OCI-LY3 (cell line): ENCODE results near the gene MYLK4.

Experiments
- H2AFZ ChIP-seq: fragments of 200-600, 300-600 bp; shearing (Covaris generic); 2 replicates; pipeline ENCODE4 v1.6.0; 2014; ENCODE audit warnings: antibody characterized with exemption, low read depth, low read length
- H3K27ac ChIP-seq: fragments of 200-600, 300-600 bp; sonication (generic); 2 replicates; pipeline ENCODE4 v1.5.1; 2014; ENCODE audit warnings: mild to moderate bottlenecking, low read length, moderate library complexity, mixed read lengths
- H3K27me3 ChIP-seq: fragments of 200-600, 300-600 bp; sonication (generic); 2 replicates; pipeline ENCODE4 v1.6.1; 2014; ENCODE audit warnings: low read depth, low read length, mixed read lengths
- H3K36me3 ChIP-seq: fragments of 200-600, 300-600 bp; sonication (generic); replicated peaks from 2 replicates; pipeline ENCODE3; 2014; ENCODE audit warnings: low read depth, low read length, mixed read lengths
- H3K4me1 ChIP-seq: fragments of 300-600, 200-600 bp; sonication (generic); 2 replicates; pipeline ENCODE4 v1.6.1; 2014; ENCODE audit warnings: low read length, mixed read lengths
- H3K4me2 ChIP-seq: fragments of 200-600, 300-600 bp; sonication (generic); 2 replicates; pipeline ENCODE4 v1.6.1; 2014; ENCODE audit warnings: low read length, mixed read lengths
- H3K4me3 ChIP-seq: fragments of 300-600, 200-600 bp; sonication (generic); 2 replicates; pipeline ENCODE4 v1.5.1; 2014; ENCODE audit warnings: antibody characterized with exemption, mild to moderate bottlenecking, low read length, moderate library complexity
- H3K79me2 ChIP-seq: fragments of 300-600, 200-600 bp; shearing (Covaris generic); 2 replicates; pipeline ENCODE4 v1.6.1; 2014; ENCODE audit warnings: mild to moderate bottlenecking, low read length, mixed read lengths
- H3K9ac ChIP-seq: fragments of 300-600, 200-600 bp; shearing (Covaris generic); 2 replicates; pipeline ENCODE4 v1.6.0; 2014; ENCODE audit warnings: mild to moderate bottlenecking, low read length, moderate library complexity
- H3K9me3 ChIP-seq: fragments of 200-600, 300-600 bp; shearing (Covaris generic); 2 replicates; pipeline ENCODE4 v1.6.1; 2014; ENCODE audit warnings: low read length, mixed read lengths; ENCODE audit not compliant: insufficient read depth
- H4K20me1 ChIP-seq: fragments of 200-600, 300-600 bp; sonication (generic); 2 replicates; pipeline ENCODE4 v1.6.1; 2016; ENCODE audit warnings: low read length, mixed read lengths; ENCODE audit not compliant: insufficient read depth
- EZH2phosphoT487 ChIP-seq: fragments of 200-600 bp; shearing (Covaris generic); IDR thresholded peaks from 2 replicates; pipeline ENCODE4 v1.6.1; 2018; ENCODE audit warnings: antibody characterized with exemption, mixed run types, low read depth
- TF ChIP-seq, protein P1 (sequence below): fragments of 200-600, 300-600 bp; sonication (generic); IDR thresholded peaks from 2 replicates; pipeline ENCODE4 v1.5.1; 2014; ENCODE audit warnings: antibody characterized with exemption, low read length, low read depth

MYLK4 gene

DNA sequence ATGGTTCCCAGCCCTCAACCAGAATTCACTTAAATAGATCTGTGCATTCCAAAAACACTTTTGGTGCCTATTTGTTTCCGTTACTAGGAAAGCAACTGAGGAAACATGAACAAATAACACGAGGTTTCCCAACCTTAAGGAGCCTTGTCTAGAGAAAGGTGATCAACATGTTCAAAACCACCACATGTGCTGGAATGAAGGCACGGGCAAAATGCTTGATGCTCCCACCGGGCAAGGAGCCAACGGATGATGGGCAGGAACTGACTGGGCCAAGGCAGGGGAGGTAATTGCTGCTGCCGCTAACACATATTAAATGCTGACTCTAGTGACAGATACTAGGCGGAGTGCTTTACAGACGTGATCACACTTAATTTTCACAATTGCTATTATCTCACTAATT is 2.5 kb downstream of the MYLK4 start:
- no peak overlapping the region for H3K4me3 ChIP-seq
- H2AFZ ChIP-seq: no peak overlapping the region
- H4K20me1 ChIP-seq: no peaks in the 10 kb centered on the region
- H3K36me3 ChIP-seq: no peaks in the 10 kb centered on the region
- no peak for TF ChIP-seq EZH2phosphoT487
- TF ChIP-seq, protein P1, sequence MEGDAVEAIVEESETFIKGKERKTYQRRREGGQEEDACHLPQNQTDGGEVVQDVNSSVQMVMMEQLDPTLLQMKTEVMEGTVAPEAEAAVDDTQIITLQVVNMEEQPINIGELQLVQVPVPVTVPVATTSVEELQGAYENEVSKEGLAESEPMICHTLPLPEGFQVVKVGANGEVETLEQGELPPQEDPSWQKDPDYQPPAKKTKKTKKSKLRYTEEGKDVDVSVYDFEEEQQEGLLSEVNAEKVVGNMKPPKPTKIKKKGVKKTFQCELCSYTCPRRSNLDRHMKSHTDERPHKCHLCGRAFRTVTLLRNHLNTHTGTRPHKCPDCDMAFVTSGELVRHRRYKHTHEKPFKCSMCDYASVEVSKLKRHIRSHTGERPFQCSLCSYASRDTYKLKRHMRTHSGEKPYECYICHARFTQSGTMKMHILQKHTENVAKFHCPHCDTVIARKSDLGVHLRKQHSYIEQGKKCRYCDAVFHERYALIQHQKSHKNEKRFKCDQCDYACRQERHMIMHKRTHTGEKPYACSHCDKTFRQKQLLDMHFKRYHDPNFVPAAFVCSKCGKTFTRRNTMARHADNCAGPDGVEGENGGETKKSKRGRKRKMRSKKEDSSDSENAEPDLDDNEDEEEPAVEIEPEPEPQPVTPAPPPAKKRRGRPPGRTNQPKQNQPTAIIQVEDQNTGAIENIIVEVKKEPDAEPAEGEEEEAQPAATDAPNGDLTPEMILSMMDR: no peak
- H3K9ac ChIP-seq: no peak overlapping the region
- no peak overlapping the region for H3K27ac ChIP-seq
- peaks cover 18% of the 10 kb centered on the region; the same call in 1 of the 2 replicates for H3K27me3 ChIP-seq
- no peaks in the 10 kb centered on the region for H3K79me2 ChIP-seq
- peaks cover 8% of the 10 kb centered on the region; the same call in 1 of the 2 replicates for H3K4me1 ChIP-seq
- no peak overlapping the region for H3K4me2 ChIP-seq
- no peaks in the 10 kb centered on the region for H3K9me3 ChIP-seq

DNA sequence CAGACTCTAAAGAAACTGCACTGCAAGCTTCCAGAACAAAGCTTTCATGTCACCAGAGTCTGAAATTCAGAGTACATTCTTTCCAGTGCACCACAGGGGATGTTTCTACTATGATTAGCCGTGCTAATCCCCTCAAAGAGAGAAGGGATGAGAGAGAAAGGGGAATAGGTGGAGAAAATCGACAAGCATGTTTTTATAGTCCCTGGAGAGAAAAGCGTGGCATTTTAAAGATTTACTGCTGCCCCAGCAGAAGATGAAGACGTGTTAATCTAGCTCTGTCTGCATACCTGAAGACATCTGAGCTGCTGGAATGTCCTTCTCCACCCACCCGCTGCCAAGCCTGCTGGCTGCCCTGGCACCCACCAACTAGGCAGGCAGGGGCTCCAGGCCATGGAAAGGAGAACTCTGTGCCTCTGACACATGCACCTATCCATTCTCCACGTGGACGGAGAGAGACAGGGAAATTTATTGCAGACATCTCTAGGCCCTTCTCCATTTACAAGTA is 4.1 kb downstream of the MYLK4 start:
- no peaks in the 10 kb centered on the region for H4K20me1 ChIP-seq
- no peak overlapping the region for H3K4me3 ChIP-seq
- no peak overlapping the region for H3K27ac ChIP-seq

DNA sequence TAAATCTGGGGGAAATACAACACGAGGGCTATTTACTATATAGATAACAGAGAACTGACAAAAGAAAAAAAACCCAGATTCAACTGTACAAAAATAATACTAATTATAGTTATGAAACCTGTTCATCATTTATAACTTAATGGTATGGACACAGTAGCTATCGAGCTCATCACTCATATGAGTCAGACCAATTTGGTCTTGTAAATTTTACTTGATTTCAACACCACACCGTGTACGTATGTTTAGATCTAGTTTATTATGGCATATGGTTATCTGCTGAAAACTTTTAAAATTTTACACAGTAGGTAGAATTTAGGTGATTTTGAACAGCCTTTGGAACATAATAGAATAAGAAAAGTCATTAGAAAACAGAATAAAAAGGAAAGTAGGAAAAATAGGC is 5.5 kb downstream of the MYLK4 start:
- H4K20me1 ChIP-seq: no peaks in the 10 kb centered on the region
- no peak overlapping the region for H2AFZ ChIP-seq
- H3K27me3 ChIP-seq: 0 out of 2 replicates have a peak, but pooled peaks cover 3% of the 10 kb centered on the region
- no peak overlapping the region for H3K9ac ChIP-seq
- H3K4me2 ChIP-seq: no peak overlapping the region
- H3K79me2 ChIP-seq: no peaks in the 10 kb centered on the region
- H3K9me3 ChIP-seq: no peaks in the 10 kb centered on the region
- no peak overlapping the region for H3K4me3 ChIP-seq
- no peaks in the 10 kb centered on the region for H3K36me3 ChIP-seq
- no peak overlapping the region for H3K27ac ChIP-seq
- H3K4me1 ChIP-seq: peaks cover 6% of the 10 kb centered on the region; the same call in 1 of the 2 replicates
- no peak for TF ChIP-seq EZH2phosphoT487
- TF ChIP-seq, protein P1: no peak

More for the DNA sequence above, 4.1 kb downstream of the MYLK4 start:
- TF ChIP-seq EZH2phosphoT487: no peak
- TF ChIP-seq, protein P1: no peak
- Histone ChIP-seq H3K4me2 (no peak overlapping the region), H3K36me3 (no peaks in the 10 kb centered on the region), H3K4me1 (peaks cover 8% of the 10 kb centered on the region; the same call in 1 of the 2 replicates), H3K9me3 (no peaks in the 10 kb centered on the region), H3K27me3 (peaks cover 8% of the 10 kb centered on the region; the same call in 1 of the 2 replicates), H2AFZ (no peak overlapping the region), H3K79me2 (no peaks in the 10 kb centered on the region), H3K9ac (no peak overlapping the region)

DNA sequence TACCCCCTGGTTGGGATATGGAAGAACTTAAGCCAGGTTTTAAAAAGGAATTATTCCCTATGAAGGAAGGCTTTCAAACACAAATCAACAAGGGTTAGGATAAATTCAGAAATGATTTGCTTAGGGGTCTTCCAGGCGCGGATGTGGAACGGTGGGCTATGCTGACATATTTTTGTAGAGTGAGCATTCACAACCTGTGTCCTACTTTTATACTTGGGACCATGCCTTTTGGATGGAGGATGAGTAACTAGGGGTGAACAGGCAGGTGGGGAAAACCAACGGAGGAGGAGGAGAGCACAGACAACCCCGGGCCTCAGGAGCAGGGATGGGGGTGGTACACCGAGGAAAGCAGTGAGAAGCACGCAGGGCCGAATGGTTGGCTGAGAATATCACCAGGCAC is 5.9 kb downstream of the MYLK4 start:
- Histone ChIP-seq H3K9me3 (no peaks in the 10 kb centered on the region), H3K27ac (no peak overlapping the region), H2AFZ (no peak overlapping the region)

More for the DNA sequence above, 5.9 kb downstream of the MYLK4 start:
- Histone ChIP-seq H3K27me3 (0 out of 2 replicates have a peak, but pooled peaks cover 3% of the 10 kb centered on the region), H3K4me2 (no peak overlapping the region), H3K4me3 (no peak overlapping the region), H3K4me1 (peaks cover 3% of the 10 kb centered on the region; the same call in 1 of the 2 replicates), H3K9ac (no peak overlapping the region), H3K79me2 (no peaks in the 10 kb centered on the region), H3K36me3 (no peaks in the 10 kb centered on the region), H4K20me1 (no peaks in the 10 kb centered on the region)
- TF ChIP-seq EZH2phosphoT487: no peak
- TF ChIP-seq, protein P1: no peak
